HEK293T (cell line): Measurements from ENCODE around the gene SCG2.

Experiments
- FOXK2 ChIP-seq: fragments of 450-650 bp; IDR thresholded peaks from 2 replicates; pipeline ENCODE4 v1.6.1; 2016; ENCODE audit warnings: mild to moderate bottlenecking
- FOXM1 ChIP-seq: fragments of 450-650 bp; IDR thresholded peaks from 2 replicates; pipeline ENCODE4 v1.6.1; 2017; ENCODE audit warnings: mild to moderate bottlenecking, borderline replicate concordance
- LEF1 ChIP-seq: fragments of 450-650 bp; IDR thresholded peaks from 2 replicates; pipeline ENCODE4 v1.6.1; 2017; ENCODE audit warnings: mild to moderate bottlenecking, borderline replicate concordance
- NFRKB ChIP-seq: fragments of 450-650 bp; IDR thresholded peaks from 2 replicates; pipeline ENCODE4 v1.6.1; 2016; ENCODE audit warnings: mild to moderate bottlenecking, moderate library complexity
- SP1 ChIP-seq: fragments of 450-650 bp; IDR thresholded peaks from 2 replicates; pipeline ENCODE4 v1.6.1; 2017

- TF ChIP-seq FOXM1 (no peak), FOXK2 (no peak), NFRKB (no peak), SP1 (no peak), LEF1 (no peak)
These were observed 11.1 kb upstream of the SCG2 start for GRCh38 chr2:223613017-223613950.
